Central memory CD8-positive, alpha-beta T cell (primary cell): ENCODE measurements around the gene PPP3CA.
A peak's percentile ranks its signal among the peaks of the same experiment; 100 is the strongest.

Experiments
- ATAC-seq: fragments of 150-1000 bp; cut with Tn5 transposase; replicated peaks from 2 replicates; pipeline ENCODE4 v1.10.0; 2022; ENCODE audit warnings: mild to moderate bottlenecking, moderate FRiP score, moderate number of reproducible peaks; ENCODE audit not compliant: poor library complexity, severe bottlenecking; ENCODE audit errors: extremely low read depth
- DNase-seq, 2 donors: peaks; one replicate each; pipeline ENCODE4 v3.0.0; 2021; ENCODE audit warnings: low spot score in 2 of 2
- H3K27ac Mint-ChIP-seq: one replicate; pipeline ENCODE4 v1.8.0; 2022; ENCODE audit warnings: low read depth, mild to moderate bottlenecking, moderate library complexity, mixed read lengths
- H3K27me3 Mint-ChIP-seq: one replicate; pipeline ENCODE4 v1.8.0; 2022; ENCODE audit warnings: mixed read lengths
- H3K36me3 Mint-ChIP-seq: one replicate; pipeline ENCODE4 v1.8.0; 2022; ENCODE audit warnings: mild to moderate bottlenecking, moderate library complexity, mixed read lengths; ENCODE audit not compliant: insufficient read depth
- H3K4me1 Mint-ChIP-seq: one replicate; pipeline ENCODE4 v1.8.0; 2022; ENCODE audit warnings: mixed read lengths
- H3K4me3 Mint-ChIP-seq: one replicate; pipeline ENCODE4 v1.8.0; 2022; ENCODE audit warnings: mild to moderate bottlenecking, moderate library complexity, mixed read lengths
- H3K9me3 Mint-ChIP-seq: one replicate; pipeline ENCODE4 v1.8.0; 2022; ENCODE audit warnings: mixed read lengths

Gene PPP3CA

DNA sequence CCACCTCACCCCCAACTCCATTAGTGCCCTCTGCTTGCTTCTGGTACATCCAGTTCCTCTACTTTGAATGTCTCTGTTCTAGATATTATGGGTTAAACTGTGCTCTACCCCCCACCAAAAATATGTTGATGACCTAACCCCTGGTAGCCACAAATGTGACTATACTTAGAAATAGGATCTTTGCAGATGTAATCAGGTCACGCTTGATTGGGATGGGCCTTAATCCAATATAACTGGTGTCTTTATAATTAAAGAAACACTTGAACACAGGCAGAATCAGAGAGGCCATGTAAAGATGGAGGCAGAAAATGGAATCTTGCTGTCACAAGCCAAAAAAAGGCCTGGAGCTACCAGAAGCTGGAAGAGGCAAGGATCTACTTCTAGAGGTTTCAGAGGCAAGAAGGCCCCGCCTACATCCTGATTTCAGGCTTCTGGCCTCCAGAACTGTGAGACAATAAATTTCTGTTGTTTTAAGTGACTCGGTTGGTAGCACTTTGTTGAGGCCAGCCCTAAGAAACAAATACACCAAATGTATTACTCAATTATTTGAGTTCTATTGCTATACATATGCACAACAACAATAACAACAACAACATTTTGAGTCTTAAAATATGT, 220.0 kb downstream of the PPP3CA start:
- peaks cover 7% of the 10 kb centered on the region for H3K9me3 Mint-ChIP-seq
- H3K27ac Mint-ChIP-seq = no peak overlapping the region

GRCh38 chr4:101126059-101126458, 221.3 kb downstream of the PPP3CA start:
- DNase-seq = no peak
- Mint-ChIP-seq H3K4me1 (peaks cover 51% of the 10 kb centered on the region), H3K4me3 (no peak overlapping the region)

More for the DNA sequence above, 220.0 kb downstream of the PPP3CA start:
- peaks cover 2% of the 10 kb centered on the region for H3K36me3 Mint-ChIP-seq
- no peak for ATAC-seq
- H3K4me1 Mint-ChIP-seq = peaks cover 58% of the 10 kb centered on the region
- H3K4me3 Mint-ChIP-seq = no peak overlapping the region
- DNase-seq = no peak
- H3K27me3 Mint-ChIP-seq = no peaks in the 10 kb centered on the region

DNA sequence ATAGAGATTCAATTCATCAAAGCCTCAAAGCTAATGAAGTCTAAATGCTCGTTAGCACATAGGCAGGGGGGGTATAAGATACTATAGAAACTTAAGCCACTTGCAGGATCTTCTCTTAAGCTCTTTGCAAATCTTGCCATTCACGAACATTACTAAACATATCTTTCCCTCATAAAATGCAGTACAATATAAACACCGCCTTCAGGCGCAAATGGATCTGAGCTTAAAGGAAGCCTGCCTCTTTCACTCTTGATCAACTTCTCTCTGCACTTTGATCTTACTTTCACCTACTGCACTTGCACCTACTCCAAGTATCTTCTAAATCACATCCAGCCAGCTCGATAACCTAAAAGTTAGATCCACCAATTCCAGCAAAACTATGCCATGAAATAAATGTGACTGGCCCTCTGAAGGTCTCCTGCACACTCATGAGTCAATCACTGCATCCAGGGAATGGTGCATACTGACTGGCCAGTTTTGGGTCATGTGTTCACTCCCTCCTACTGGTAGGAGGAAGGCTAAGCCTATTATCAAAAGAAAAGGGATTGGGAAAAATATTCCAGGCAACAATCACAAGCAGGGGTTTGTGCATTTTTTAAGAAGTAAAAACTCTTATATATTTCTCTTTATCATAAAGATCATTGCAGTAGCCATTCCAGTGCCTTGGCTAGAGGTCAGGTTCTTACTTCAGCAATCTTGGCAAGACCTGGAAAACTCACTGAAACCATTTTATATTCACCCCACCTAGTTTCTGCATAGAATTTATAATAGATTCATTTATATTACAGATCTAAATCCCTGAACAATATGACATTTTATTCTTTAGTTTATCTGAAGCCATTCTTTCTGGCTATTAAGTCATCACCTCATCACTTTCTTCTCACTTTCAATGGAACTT, 222.0 kb downstream of the PPP3CA start:
- no peaks in the 10 kb centered on the region for H3K27me3 Mint-ChIP-seq
- peaks cover 49% of the 10 kb centered on the region for H3K4me1 Mint-ChIP-seq
- H3K9me3 Mint-ChIP-seq = peaks cover 7% of the 10 kb centered on the region
- no peak overlapping the region for H3K27ac Mint-ChIP-seq
- ATAC-seq (no peak), DNase-seq (no peak)
- no peak overlapping the region for H3K4me3 Mint-ChIP-seq
- peaks cover 2% of the 10 kb centered on the region for H3K36me3 Mint-ChIP-seq

More at GRCh38 chr4:101126059-101126458, 221.3 kb downstream of the PPP3CA start:
- Mint-ChIP-seq H3K27me3 (no peaks in the 10 kb centered on the region), H3K9me3 (peaks cover 7% of the 10 kb centered on the region), H3K36me3 (peaks cover 2% of the 10 kb centered on the region), H3K27ac (no peak overlapping the region)
- ATAC-seq = no peak

DNA sequence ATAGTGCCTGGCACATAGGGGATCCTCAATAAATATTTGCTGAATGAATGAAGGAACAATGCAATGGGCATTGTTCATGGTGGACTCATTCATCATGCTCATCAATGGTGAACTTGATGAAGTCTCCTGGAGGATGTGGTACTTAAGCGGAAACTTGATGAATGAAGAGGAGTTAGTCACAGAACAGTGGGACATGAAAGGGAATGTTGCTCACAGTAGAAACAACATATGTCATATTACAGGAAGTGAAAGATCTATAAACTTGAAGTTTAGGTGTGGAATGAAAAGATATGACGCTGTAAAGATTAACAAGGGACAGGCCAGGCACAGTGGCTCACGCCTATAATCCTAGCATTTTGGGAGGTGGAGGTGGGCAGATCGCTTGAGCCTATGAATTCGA, 224.1 kb downstream of the PPP3CA start:
- Mint-ChIP-seq H3K4me3 (no peak overlapping the region), H3K36me3 (peaks cover 2% of the 10 kb centered on the region), H3K9me3 (no peaks in the 10 kb centered on the region), H3K27me3 (no peaks in the 10 kb centered on the region), H3K4me1 (peaks cover 49% of the 10 kb centered on the region), H3K27ac (no peak overlapping the region)
- DNase-seq (no peak), ATAC-seq (no peak)

GRCh38 chr4:101122019-101122418, 225.3 kb downstream of the PPP3CA start:
- Mint-ChIP-seq H3K27me3 (no peaks in the 10 kb centered on the region), H3K36me3 (peaks cover 2% of the 10 kb centered on the region), H3K4me1 (peaks cover 50% of the 10 kb centered on the region), H3K9me3 (no peaks in the 10 kb centered on the region), H3K4me3 (no peak overlapping the region), H3K27ac (no peak overlapping the region)
- no peak for DNase-seq
- ATAC-seq = no peak

GRCh38 chr4:101119141-101119540, 228.2 kb downstream of the PPP3CA start:
- Mint-ChIP-seq H3K27ac (no peak overlapping the region), H3K36me3 (no peaks in the 10 kb centered on the region), H3K4me3 (no peak overlapping the region), H3K27me3 (no peaks in the 10 kb centered on the region), H3K4me1 (peaks cover 41% of the 10 kb centered on the region), H3K9me3 (no peaks in the 10 kb centered on the region)
- ATAC-seq (no peak), DNase-seq (no peak)

- Mint-ChIP-seq H3K9me3 (no peaks in the 10 kb centered on the region), H3K4me1 (peaks cover 40% of the 10 kb centered on the region), H3K27me3 (no peaks in the 10 kb centered on the region), H3K27ac (no peak overlapping the region), H3K36me3 (no peaks in the 10 kb centered on the region), H3K4me3 (no peak overlapping the region)
- ATAC-seq (no peak), DNase-seq (no peak)
Observed at GRCh38 chr4:101118617-101119016, 228.7 kb downstream of the PPP3CA start.

- no peaks in the 10 kb centered on the region for H3K9me3 Mint-ChIP-seq
- no peaks in the 10 kb centered on the region for H3K36me3 Mint-ChIP-seq
- peaks cover 35% of the 10 kb centered on the region for H3K4me1 Mint-ChIP-seq
- H3K27ac Mint-ChIP-seq = no peak overlapping the region
- H3K27me3 Mint-ChIP-seq = no peaks in the 10 kb centered on the region
- ATAC-seq (no peak), DNase-seq (no peak)
- no peak overlapping the region for H3K4me3 Mint-ChIP-seq
Observed at GRCh38 chr4:101115887-101116286, 231.4 kb downstream of the PPP3CA start.

- no peak for DNase-seq
- H3K27ac Mint-ChIP-seq = peak overlapping the region; percentile 53
Observed at GRCh38 chr4:101114936-101115372, 232.4 kb downstream of the PPP3CA start.

GRCh38 chr4:101104312-101105052, 242.8 kb downstream of the PPP3CA start:
- DNase-seq (no peak), ATAC-seq (no peak)
- Mint-ChIP-seq H3K27me3 (no peaks in the 10 kb centered on the region), H3K9me3 (no peaks in the 10 kb centered on the region), H3K4me3 (no peak overlapping the region), H3K27ac (peak overlapping the region; percentile 46), H3K36me3 (peaks cover 11% of the 10 kb centered on the region), H3K4me1 (peaks cover 31% of the 10 kb centered on the region)

More at GRCh38 chr4:101114936-101115372, 232.4 kb downstream of the PPP3CA start:
- no peak overlapping the region for H3K4me3 Mint-ChIP-seq
- no peaks in the 10 kb centered on the region for H3K27me3 Mint-ChIP-seq
- H3K9me3 Mint-ChIP-seq = no peaks in the 10 kb centered on the region
- peaks cover 35% of the 10 kb centered on the region for H3K4me1 Mint-ChIP-seq
- no peak for ATAC-seq
- no peaks in the 10 kb centered on the region for H3K36me3 Mint-ChIP-seq

DNA sequence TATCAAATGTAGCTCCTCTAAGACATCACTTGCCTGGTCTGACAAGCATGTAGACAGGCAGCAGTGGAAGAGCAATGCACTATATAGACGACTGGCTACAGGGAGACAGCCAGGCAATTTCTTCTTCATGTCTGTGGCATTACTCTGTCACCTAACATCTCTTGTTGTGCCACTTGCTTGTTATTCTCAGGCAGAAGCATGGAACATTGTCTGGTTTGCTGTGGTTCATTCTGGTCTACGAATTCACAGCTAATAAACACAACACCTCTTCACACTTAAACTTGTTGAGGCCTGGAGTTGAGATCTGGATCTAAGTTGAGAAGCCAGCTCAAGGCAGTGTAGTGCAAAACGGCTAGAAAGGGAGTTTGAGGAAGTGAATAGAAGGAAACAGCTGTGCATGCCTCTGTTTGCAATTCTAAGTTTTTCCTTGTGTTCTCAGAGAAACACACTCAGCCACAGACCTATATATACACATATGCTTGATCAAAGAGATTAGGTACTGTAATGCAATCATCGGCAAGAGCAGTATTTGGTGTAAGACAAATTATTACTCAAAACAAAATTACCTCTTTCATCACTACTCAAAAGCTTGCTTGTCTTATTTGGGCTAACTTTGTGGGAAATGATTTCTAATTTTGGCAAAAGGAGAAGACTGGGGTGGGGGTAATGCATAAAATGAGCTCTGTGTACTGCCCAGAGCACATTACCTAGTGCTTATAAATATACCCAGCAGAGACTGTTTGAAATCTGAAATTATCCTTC, 243.8 kb downstream of the PPP3CA start:
- ATAC-seq = peak; percentile 57
- Mint-ChIP-seq H3K27me3 (no peaks in the 10 kb centered on the region), H3K4me1 (peaks cover 31% of the 10 kb centered on the region), H3K4me3 (peak overlapping the region; percentile 36), H3K36me3 (peaks cover 11% of the 10 kb centered on the region), H3K27ac (peak overlapping the region; percentile 46), H3K9me3 (no peaks in the 10 kb centered on the region)
- DNase-seq = no peak
